Stomach smooth muscle (tissue), 2 donors: ENCODE data around the gene CTBP2.

Source experiments
- H3K27ac ChIP-seq: one replicate; pipeline ENCODE4 v1.7.0; 2013; ENCODE audit warnings: mild to moderate bottlenecking, low read length, inconsistent platforms
- H3K27me3 ChIP-seq, 2 donors: one replicate each; pipeline ENCODE4 v1.7.0; 2013; ENCODE audit warnings: low read length in 2 of 2; ENCODE audit not compliant: insufficient read depth in 2 of 2, control insufficient read depth in 1 of 2
- H3K36me3 ChIP-seq, 2 donors: one replicate each; pipeline ENCODE4 v1.7.0; 2013; ENCODE audit warnings: low read length in 2 of 2; ENCODE audit not compliant: control insufficient read depth in 2 of 2, insufficient read depth in 2 of 2
- H3K4me1 ChIP-seq: one replicate; pipeline ENCODE4 v1.7.0; 2013; ENCODE audit warnings: low read length; ENCODE audit not compliant: control insufficient read depth, insufficient read depth
- H3K4me3 ChIP-seq, 2 donors: one replicate each; pipeline ENCODE4 v1.7.0; 2013; ENCODE audit warnings: low read length in 2 of 2
- H3K9ac ChIP-seq, 2 donors: one replicate each; pipeline ENCODE4 v1.7.0; 2013; ENCODE audit warnings: low read length in 2 of 2, mild to moderate bottlenecking in 1 of 2
- H3K9me3 ChIP-seq, 2 donors: one replicate each; pipeline ENCODE4 v1.7.0; 2013; ENCODE audit warnings: low read length in 2 of 2; ENCODE audit not compliant: control insufficient read depth in 2 of 2
- donor health status: healthy.
- donor health status: Pancreatic carcinoma.

CTBP2 gene

DNA sequence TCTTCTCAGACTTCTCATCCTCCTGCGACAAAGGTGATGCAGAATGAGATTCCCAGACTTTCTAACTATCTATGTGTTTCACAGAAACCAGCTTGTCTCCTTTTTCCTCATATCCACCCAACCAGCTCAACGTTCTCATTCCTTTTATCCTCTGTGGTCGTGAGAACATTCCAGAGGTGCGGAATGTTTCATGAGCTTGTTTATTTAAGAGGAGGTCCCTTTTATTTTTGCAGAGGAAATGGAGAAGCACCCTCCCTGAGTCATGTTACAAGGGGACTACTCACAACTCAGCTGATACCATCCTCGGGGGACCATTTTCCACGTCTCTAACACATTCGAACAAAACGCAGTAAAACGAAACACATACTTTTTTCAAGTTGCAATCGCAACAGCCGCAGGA, 125.2 kb downstream of the CTBP2 start:
- Histone ChIP-seq H3K9me3 (no peaks in the 10 kb centered on the region), H3K4me3 (peak overlapping the region in 1 of 2 donors; percentile 22), H3K9ac (no peak overlapping the region), H3K27ac (no peak overlapping the region), H3K27me3 (no peaks in the 10 kb centered on the region), H3K36me3 (peaks cover 4 to 7% of the 10 kb centered on the region in 2 donors), H3K4me1 (peaks cover 65% of the 10 kb centered on the region)

DNA sequence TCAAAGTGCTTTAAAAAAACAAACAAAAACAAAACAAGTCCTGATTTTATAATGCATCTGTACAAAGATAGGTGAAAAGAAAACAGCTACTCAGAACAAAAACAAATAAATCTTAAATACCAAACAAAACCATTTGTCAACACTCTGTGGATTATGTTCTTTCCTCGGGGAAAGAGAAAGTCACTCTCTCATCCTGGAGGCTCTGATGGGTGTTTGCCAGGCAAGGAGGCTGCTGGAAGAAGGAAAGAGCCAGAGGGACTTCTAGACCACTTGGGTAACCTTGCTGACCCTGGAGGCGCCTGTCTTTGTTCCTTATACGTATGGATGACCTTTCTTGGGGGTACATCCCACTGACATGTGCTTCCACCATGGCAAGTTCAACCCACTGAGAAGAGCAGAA, 125.7 kb downstream of the CTBP2 start:
- Histone ChIP-seq H3K27me3 (no peaks in the 10 kb centered on the region), H3K4me1 (peaks cover 65% of the 10 kb centered on the region), H3K36me3 (peaks cover 4 to 7% of the 10 kb centered on the region in 2 donors), H3K4me3 (no peak overlapping the region), H3K27ac (no peak overlapping the region), H3K9me3 (no peaks in the 10 kb centered on the region), H3K9ac (no peak overlapping the region)

DNA sequence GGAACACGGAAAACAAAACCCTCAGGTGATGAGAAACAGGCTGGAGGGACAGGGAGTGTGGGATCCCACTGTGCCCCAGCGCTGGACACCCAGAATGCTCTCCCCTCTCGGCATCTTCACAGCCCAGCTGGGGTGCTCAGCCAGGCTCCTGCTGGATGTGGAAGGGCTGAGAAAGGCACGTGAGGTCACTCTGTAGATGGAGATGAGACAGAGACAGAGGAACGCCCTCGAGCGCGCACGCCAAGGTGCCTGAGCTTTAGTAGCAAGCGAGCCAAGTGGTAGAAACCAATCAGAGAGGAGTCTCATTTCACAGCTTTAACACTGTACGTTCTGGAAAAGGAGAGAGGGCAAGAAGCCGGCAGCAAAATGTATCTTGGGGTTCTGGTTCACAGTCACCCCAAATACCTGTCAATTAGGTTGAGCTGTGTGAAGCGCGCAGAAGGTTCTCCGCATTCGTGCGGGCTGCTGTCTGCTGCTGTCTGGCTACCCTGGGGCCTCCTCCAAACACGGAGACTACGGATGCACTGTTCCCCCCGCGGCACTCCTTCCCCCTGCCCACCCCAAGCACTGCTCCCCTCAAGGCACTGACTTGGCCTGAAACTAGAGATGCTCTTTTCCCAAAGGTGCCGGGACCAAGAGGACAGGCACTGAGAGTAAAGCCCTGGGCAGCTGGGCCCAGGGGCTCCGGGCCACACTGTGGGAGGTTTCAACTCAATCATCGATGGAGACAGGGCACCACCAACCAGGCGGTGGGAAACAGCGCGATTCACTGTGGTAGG, 127.0 kb downstream of the CTBP2 start:
- Histone ChIP-seq H3K4me3 (no peak overlapping the region), H3K27me3 (no peaks in the 10 kb centered on the region), H3K4me1 (peaks cover 65% of the 10 kb centered on the region), H3K27ac (no peak overlapping the region), H3K36me3 (peaks cover 4 to 7% of the 10 kb centered on the region in 2 donors), H3K9ac (no peak overlapping the region), H3K9me3 (no peaks in the 10 kb centered on the region)

DNA sequence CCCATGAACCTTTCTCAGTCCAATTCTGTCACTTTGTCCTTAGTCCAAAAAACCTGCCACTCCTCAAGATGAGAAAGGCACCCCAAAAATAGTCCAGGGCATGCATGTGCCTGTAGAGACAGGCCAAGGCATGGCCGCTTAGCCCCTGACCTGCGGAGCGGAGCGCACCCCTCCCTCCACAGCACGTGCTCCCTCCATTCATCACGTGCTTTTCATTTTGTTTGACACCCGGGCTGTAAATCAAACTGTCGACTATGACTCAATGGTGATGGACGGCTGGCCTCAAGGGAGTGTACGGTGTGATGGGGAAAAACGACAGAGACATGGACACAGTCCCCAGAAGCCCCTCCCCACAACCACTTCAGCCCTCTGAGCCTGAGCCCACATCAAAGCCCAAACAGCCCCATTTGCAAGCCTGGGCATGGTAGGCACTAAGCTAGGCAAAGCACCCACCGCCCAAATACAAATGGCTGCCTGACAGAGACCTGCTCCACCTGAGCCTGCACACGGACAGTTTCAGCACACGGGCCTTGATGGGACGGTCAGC, 127.8 kb downstream of the CTBP2 start:
- H3K27me3 ChIP-seq = no peaks in the 10 kb centered on the region
- H3K36me3 ChIP-seq = peaks cover 0 to 7% of the 10 kb centered on the region in 2 donors
- no peaks in the 10 kb centered on the region for H3K9me3 ChIP-seq
- H3K9ac ChIP-seq = no peak overlapping the region
- no peak overlapping the region for H3K27ac ChIP-seq
- peaks cover 68% of the 10 kb centered on the region for H3K4me1 ChIP-seq
- H3K4me3 ChIP-seq = no peak overlapping the region

DNA sequence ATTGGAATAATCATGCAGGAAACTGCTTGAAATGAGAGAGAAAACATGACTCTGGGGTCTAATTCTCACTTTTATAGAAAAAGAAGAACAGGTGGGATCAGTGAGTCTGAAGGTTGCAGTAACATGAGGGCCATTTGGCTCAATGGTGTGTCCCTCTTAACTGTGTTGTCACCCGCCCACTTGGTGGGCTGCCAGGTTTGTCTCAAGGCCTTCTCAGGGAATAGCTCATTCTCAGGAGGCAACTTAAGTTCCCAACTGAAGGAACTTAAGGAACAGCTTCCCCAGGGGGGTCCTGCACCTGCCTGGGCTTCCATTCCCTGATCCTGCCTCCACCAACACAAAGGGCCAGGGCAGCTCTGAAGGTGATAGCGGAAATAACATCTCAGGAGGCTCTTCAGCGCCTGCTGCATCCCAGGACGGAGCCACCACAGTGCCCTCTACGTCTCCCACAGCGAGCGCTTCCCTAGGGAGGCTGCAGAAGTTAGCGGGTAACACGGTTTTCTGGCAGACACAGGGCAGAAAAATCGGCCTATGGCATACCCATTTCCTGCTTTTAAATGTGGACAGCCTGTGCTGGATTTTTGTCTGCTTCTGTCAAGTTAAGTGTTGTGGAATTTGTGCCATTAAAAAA, 129.7 kb downstream of the CTBP2 start:
- H3K4me3 ChIP-seq = no peak overlapping the region
- H3K9me3 ChIP-seq = no peaks in the 10 kb centered on the region
- H3K27ac ChIP-seq = no peak overlapping the region
- no peak overlapping the region for H3K9ac ChIP-seq
- peaks cover 0 to 9% of the 10 kb centered on the region in 2 donors for H3K36me3 ChIP-seq
- H3K27me3 ChIP-seq = no peaks in the 10 kb centered on the region
- peaks cover 58% of the 10 kb centered on the region for H3K4me1 ChIP-seq

DNA sequence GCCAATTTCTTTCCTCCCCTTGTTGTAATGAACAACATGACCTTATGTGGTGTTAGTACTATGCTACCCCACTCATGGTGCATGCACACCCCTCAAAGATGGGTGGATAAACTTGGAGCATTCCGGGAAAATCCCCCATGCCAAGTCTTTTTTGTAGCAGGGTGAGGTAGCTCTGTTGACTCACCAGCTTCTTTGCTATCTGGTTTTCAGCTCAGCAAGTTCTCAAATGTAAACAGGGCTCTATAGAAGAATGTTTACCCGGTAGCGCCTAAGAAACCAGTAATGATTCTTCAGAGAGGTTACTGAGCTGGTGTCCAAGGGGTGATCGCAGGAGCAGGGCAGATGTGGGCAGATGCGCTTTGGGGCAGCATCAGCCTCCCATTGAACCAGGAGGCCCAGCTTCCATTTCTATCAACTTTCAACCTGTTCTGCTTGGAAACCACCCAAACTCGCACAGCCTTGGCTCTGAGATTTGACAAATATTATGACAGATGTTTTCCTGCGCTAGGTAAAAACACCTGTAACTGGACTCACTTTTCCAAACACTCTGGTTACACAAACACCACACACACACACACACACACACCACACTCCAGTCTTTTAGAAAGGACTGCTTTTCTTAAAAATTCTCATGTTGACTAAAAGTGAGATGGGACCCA, 130.7 kb downstream of the CTBP2 start:
- Histone ChIP-seq H3K27me3 (no peaks in the 10 kb centered on the region), H3K4me1 (peaks cover 51% of the 10 kb centered on the region), H3K4me3 (no peak overlapping the region), H3K36me3 (peaks cover 0 to 5% of the 10 kb centered on the region in 2 donors), H3K27ac (no peak overlapping the region), H3K9me3 (no peaks in the 10 kb centered on the region), H3K9ac (no peak overlapping the region)

DNA sequence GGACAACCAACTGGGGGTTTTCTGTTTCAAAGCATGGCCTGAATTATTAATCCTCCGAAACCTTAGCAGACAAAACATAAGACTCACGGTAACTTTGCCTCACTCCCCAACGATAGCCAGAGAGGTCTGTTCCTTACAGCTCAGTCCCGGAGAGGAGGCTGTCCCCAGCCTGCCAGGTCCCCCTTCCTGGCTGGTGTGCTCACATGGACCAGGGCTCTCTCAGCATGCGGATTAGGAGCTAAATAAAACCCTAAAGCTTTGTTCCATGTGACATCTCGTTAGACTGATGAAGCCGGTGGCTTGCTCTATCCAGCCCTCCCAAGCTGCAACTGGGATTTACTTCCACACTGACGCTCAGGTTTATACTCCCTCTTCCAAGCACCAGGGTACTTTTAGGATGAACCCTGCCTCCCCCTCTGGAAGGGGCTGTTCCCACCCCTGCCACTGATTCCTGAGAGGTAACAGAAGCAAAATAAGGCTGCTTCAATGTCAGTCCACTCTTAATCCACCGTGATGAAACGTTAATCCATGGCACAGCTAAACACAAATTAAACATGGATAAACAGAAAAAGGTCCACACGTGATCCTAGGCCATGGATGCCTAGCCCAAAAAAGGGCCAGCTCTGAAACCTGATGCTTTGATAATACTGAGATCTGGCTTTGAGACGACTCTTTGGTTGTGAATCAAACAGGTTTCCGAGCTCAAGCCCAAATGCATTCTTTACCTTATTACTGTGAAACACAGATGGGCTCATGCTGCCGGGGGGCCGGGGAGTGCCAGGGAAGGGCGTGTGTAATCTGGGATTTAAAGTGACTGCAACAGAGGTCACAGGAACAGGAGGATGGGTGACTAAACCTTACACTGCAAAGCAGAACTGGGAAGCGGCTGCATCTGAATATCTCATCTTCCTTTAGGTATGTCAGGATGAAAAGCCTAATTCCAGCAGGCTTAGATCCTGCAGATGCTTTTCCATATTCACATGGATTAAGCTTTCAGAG, 132.2 kb downstream of the CTBP2 start:
- Histone ChIP-seq H3K4me3 (peak overlapping the region in 1 of 2 donors; percentile 8), H3K9ac (peak overlapping the region in 1 of 2 donors; percentile 5), H3K36me3 (peaks cover 0 to 5% of the 10 kb centered on the region in 2 donors), H3K27ac (peak overlapping the region; percentile 49), H3K27me3 (no peaks in the 10 kb centered on the region), H3K9me3 (no peaks in the 10 kb centered on the region), H3K4me1 (peaks cover 56% of the 10 kb centered on the region)

DNA sequence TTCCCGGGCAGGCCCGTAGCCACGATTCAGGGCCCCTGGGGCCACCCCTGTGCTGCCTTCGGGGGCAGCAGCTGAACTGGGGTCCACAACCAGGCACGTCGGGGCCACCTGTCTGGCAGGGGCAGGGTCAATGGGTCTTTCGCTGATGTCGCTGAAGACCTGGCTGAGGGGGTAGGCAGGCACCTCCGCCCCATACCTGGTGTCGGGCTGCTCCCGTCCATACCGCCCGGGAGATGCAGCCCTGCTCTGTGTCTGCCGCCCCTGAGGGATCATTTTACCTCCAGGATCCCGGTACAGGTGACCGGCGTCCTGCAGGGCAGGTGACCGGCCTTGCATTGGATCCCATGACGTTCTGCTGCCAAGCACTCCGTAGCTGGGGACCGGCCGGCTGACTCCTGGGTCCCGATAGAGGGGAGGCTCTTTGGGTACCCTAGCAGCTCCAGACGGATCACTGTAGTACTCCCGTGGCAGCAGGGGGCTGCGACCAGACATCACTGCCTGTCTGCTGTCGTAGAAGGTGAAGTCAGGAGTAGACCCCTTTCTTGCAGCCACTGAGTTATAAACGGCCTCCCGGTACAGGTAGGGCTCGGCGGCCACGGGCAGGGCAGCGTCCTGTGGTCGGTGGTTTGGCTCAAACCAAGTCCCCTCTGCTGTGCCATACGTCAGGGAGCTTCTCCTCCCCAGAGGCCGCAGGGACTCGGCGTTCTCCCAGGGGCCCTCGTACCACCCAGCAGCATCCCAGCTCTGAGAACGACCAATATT, 133.2 kb downstream of the CTBP2 start:
- no peaks in the 10 kb centered on the region for H3K27me3 ChIP-seq
- H3K9ac ChIP-seq = no peak overlapping the region
- no peaks in the 10 kb centered on the region for H3K9me3 ChIP-seq
- H3K4me1 ChIP-seq = peaks cover 57% of the 10 kb centered on the region
- no peak overlapping the region for H3K4me3 ChIP-seq
- H3K27ac ChIP-seq = no peak overlapping the region
- H3K36me3 ChIP-seq = peaks cover 0 to 5% of the 10 kb centered on the region in 2 donors

DNA sequence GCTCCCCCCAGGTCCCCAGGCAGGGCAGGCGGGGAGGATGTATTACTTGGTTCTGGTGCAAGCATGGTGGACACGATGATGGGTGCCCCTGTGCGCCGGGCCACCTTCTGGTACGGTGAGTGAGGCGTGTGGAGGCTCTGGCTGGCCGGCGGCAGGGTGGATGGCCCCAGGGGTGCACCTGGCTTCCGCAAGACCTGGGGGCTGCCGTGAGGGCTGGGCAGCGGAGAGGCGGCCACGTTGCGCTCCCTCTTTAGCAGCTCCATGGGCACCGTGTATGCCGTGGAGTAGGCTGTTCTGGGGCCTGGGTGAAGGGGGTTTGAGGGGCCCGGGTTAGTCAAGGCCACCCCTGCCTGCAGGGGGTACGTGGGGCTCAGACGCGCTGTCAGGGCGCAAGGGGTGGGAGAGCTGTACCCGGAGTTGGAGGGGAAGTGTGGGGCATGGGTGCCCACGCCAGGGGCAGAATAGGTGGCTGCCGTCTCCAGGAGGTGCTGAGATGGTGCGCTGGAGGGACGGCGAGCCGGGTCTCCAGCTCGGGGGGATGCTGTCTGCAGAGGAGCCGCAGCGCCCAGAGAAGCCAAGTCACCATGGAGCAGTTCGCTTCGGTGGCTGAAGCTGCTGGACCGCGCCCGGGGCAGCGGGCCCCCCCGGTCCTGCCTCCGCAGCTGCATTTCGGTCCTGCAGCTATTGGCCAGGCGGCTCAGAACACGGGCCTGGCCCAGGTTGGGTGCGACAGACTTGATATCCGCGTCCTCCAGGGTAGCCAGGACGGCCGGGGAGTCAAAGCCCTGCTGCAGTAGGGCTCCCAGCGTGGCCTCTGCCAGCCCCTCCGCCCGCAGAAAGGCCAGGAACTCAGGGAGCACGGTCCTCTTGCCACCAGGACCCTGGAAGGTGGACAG, 134.1 kb downstream of the CTBP2 start:
- Histone ChIP-seq H3K36me3 (peaks cover 0 to 5% of the 10 kb centered on the region in 2 donors), H3K4me1 (peaks cover 57% of the 10 kb centered on the region), H3K9me3 (no peaks in the 10 kb centered on the region), H3K27me3 (no peaks in the 10 kb centered on the region), H3K27ac (no peak overlapping the region), H3K4me3 (no peak overlapping the region), H3K9ac (no peak overlapping the region)
